Fibroblast of gingiva (primary cell): ENCODE data around the gene SRP54.
"Not testable (repeated sequence)": the region's sequence is repeated elsewhere in the genome, so short reads cannot be mapped to it uniquely, and the experiment has no call there.

Experiments used
- DNase-seq: peaks from one replicate; pipeline ENCODE4 v3.0.0-alpha.2; 2011; ENCODE audit warnings: low read depth

SRP54 gene

DNA sequence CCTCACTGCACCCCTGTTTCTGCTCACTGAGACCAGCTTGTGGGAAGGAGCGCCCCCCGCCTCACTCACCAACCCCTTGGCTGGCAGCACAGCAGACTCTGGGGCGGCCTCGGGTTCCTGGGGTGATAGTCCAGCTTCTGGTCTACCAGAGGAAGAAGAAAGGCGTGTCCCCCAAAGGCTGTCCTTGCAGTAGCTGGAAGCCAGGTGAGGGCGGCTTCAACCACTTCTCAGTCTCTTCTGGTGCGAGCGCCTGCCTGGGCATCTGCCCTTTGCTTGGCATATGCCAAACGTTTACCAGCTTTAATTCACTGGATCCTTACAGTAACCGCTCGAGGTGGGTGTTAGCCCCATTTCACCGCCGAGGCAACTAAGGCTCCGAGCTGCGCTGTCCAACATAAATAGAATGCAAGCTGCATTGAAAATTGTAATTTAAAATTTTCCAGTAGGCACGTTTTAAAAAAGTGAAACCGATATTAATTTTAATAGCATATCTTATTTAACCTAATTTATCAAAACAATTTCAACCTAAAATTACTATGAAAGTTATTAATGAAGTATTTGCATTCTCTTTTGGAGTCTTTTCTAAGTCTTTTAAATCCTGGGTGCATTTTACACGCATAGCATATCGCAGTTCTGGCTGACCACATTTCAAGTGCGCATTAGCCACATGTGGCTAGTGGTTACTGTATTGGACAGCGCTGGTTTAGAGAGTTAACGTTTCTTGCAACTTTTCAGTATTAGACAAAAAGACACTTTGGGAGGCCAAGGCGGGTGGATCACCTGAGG lies 64.2 kb downstream of the SRP54 start:
- no peak for DNase-seq

GRCh38 chr14:35047976-35048513 lies 65.3 kb downstream of the SRP54 start:
- no peak for DNase-seq

DNA sequence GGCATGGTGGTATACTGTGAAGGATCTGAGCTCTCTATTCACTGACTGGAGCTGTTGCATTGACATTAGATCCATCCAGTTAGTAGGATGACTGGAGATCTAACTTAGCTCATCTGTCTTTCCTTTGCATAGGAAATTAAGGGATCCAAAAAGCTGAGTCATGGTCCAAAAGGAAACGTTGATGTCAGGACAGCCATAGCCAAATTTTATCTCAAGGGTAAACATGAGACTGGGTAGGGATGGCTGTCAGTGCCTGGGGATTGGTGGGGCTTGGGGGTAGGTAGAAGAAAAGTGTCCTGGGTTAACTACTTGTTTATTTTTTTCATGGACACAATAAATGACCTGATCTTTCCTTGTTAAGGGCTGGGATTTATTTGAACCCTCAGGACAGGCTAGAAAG lies 67.9 kb downstream of the SRP54 start:
- peak; percentile 74 for DNase-seq

- DNase-seq: peak; percentile 19
These were observed 69.0 kb downstream of the SRP54 start for GRCh38 chr14:35051796-35052195.

- DNase-seq: no peak
These were observed 69.8 kb downstream of the SRP54 start for GRCh38 chr14:35052637-35053036.

GRCh38 chr14:35061113-35061791 lies 78.5 kb downstream of the SRP54 start:
- not testable (repeated sequence) for DNase-seq

- not testable (repeated sequence) for DNase-seq
These were observed 82.9 kb downstream of the SRP54 start for GRCh38 chr14:35065731-35066130.

GRCh38 chr14:35068238-35069012 lies 85.6 kb downstream of the SRP54 start:
- DNase-seq: peak; percentile 34

DNA sequence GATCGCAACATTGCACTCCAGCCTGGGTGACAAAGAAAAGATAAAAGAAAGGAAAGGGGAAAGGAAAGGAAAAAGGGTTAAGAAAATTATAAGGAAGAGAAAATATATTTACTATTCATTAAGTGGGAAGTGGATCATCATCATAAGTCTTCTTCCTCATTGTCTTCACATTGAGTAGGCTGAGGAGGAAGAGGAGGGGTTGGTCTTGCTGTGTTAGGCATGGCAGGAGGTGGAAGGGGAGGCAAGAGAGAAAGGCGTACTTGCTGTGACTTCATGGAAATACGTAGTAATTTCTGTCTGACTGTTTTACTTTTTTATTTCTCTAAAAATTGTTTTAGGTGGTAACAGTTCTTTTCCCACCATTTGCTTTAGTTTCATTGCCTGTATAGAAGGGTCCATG lies 89.4 kb downstream of the SRP54 start:
- no peak for DNase-seq

DNA sequence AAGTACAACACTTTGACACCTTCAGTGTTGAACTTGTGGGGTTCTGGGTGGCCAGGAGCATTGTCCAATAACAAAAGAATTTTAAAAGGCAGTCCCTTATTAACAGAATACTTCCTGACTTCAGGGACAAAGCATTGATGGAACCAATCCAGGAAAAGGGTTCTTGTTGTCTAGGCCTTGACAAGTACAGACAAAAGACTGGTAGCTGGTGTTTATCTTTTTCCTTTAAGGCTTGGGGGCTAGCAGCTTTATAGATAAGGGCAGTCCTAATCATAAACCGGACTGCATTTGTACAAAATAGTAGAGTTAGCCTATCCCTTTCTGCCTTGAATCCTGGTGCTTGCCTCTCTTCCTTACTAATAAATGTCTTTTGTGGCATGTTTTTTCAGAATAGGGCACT lies 90.7 kb downstream of the SRP54 start:
- DNase-seq: no peak

- DNase-seq: no peak
These were observed 95.3 kb downstream of the SRP54 start for GRCh38 chr14:35078082-35078481.
